Mucosa of descending colon (tissue), 3 donors: Measurements from ENCODE around the gene DAAM2. TPM values are rescaled to one million over a fixed set of nuclear protein-coding genes. Genes with fewer than 3 reads are reported as not detected.

Experiments
- ATAC-seq: fragments of 200-7000 bp; cut with Tn5 transposase; one replicate; pipeline ENCODE4 v1.9.1; 2020; ENCODE audit warnings: mild to moderate bottlenecking, moderate library complexity
- DNase-seq, 3 donors: peaks; one replicate each; pipeline ENCODE4 v3.0.0-alpha.2; 2020
- H3K36me3 ChIP-seq: fragments of 200-600 bp; one replicate; pipeline ENCODE4 v1.8.0; 2021; ENCODE audit warnings: low read depth, mild to moderate bottlenecking
- H3K4me1 ChIP-seq: fragments of 200-600 bp; one replicate; pipeline ENCODE4 v1.8.0; 2021; ENCODE audit warnings: low read depth, mild to moderate bottlenecking
- H3K4me3 ChIP-seq: fragments of 200-600 bp; one replicate; pipeline ENCODE4 v1.8.0; 2021; ENCODE audit warnings: mild to moderate bottlenecking
- H3K9me3 ChIP-seq: fragments of 200-600 bp; one replicate; pipeline ENCODE4 v1.8.0; 2021; ENCODE audit warnings: mild to moderate bottlenecking
- intact Hi-C, 2 donors: fragments of 100-400 bp; cut with DNase I in 1 of 2; cut with micrococcal nuclease in 1 of 2; formaldehyde crosslinking; loops; one replicate each; pipeline versions ENCODE4 v1.11.0 to v1.11.1; 2022; cut with DNase I, micrococcal nuclease
- total RNA-seq, 3 donors: library from RNA; stranded (reverse); fragmentation: NEBNext Ultra II Directional in 2 of 3; extraction: Animal tissue kit (Norgen Biotek cat#: 25700) in 2 of 3; gene quantifications; one replicate each; pipeline versions ENCODE4 v1.2.1 to v1.2.4, GENCODE V29; 2021 to 2023
- TF ChIP-seq, protein P1 (sequence below): fragments of 200-600 bp; IDR thresholded peaks from one replicate; pipeline ENCODE4 v1.8.0; 2022; ENCODE audit warnings: antibody characterized with exemption, mild to moderate bottlenecking
- donor health status: DM: no; HTN: no; CAD: no; lungs with moderate emphysema.
- donor health status: DM: no; HTN: no; CAD: no.
- donor health status: DM: no; HTN: yes; CAD: no.

The DAAM2 gene
- total RNA-seq, 3 donors from 2014 or later, result 6.1 to 27.8 (median 9.1) TPM

DNA sequence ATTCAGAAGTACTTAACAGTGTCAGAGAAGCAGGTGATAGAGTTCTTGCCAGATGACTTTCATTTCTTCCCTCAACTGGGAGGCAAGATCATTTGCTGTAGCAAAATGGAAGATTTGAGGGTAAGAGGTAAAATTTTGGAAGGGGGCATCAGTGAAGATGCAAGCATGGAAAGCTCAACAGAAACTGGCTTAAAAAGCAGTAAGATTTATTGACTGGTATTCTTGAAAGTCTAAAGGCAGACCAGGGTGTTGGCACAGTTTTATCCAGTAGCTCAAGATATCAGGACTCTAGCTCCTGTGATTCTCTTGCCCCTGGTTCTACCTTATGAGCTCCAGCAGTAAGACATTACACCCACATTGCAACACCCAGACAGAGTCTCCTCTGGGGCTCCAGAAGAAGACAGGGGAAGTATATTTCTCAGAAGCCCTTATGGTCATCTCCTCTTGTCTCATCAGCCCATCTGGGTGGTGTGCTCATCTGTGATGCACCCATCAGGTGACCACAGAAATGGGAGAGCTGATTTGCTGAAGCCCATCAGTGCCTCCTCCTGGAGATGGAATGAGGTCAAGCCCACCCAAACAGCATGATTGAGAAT is 158.0 kb downstream of the DAAM2 start:
- H3K4me3 ChIP-seq, result no peak overlapping the region
- intact Hi-C loops, result no loop called here
- no peaks in the 10 kb centered on the region for H3K36me3 ChIP-seq
- H3K4me1 ChIP-seq, result peaks cover 9% of the 10 kb centered on the region
- no peak for ATAC-seq
- H3K9me3 ChIP-seq, result no peaks in the 10 kb centered on the region
- no peak for DNase-seq
- TF ChIP-seq, protein P1, sequence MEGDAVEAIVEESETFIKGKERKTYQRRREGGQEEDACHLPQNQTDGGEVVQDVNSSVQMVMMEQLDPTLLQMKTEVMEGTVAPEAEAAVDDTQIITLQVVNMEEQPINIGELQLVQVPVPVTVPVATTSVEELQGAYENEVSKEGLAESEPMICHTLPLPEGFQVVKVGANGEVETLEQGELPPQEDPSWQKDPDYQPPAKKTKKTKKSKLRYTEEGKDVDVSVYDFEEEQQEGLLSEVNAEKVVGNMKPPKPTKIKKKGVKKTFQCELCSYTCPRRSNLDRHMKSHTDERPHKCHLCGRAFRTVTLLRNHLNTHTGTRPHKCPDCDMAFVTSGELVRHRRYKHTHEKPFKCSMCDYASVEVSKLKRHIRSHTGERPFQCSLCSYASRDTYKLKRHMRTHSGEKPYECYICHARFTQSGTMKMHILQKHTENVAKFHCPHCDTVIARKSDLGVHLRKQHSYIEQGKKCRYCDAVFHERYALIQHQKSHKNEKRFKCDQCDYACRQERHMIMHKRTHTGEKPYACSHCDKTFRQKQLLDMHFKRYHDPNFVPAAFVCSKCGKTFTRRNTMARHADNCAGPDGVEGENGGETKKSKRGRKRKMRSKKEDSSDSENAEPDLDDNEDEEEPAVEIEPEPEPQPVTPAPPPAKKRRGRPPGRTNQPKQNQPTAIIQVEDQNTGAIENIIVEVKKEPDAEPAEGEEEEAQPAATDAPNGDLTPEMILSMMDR, result no peak

DNA sequence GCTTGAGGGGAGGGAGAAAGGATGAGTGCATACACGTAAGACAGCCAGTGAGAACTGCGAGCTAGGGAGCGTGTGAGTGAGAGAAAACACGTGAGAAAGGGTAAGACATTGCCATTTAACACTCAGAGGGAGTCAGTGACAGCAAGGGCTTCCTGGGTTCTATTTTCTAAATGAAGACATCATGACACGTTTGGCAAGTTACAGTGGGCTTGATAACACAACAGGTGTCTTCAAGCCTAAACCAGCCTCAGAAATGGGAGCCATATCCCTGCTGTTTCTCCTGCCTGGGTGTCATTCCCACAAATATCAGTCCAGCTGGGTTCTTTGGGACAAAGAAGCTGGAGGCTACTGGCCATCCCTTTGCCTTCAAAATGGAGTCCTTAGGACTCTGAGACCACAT is 159.0 kb downstream of the DAAM2 start:
- no peak for DNase-seq
- intact Hi-C loops, result no loop called here
- H3K9me3 ChIP-seq, result no peaks in the 10 kb centered on the region
- H3K36me3 ChIP-seq, result no peaks in the 10 kb centered on the region
- no peak overlapping the region for H3K4me3 ChIP-seq
- H3K4me1 ChIP-seq, result peaks cover 7% of the 10 kb centered on the region
- TF ChIP-seq, protein P1, result no peak
- no peak for ATAC-seq

DNA sequence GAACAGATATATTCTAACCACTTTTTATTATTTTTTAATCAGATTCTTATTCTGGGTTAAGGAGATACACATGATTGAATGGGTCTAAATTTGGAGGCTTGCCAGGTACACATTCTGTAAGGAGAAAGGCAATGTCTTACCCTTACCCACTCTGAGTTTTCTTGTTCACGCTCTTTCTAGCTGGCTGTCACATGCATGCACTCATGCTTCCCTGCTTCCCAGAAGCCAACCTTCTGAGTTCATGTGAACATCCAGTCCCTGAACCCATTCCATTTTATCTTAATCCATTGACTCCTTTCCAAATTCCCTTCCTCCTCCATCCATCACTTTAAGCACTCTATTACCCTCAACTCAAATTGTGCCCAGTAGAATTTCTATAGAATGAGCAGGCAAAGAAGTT is 159.5 kb downstream of the DAAM2 start:
- Histone ChIP-seq H3K4me1 (peaks cover 4% of the 10 kb centered on the region), H3K9me3 (no peaks in the 10 kb centered on the region), H3K4me3 (no peak overlapping the region), H3K36me3 (no peaks in the 10 kb centered on the region)
- no peak for DNase-seq
- TF ChIP-seq, protein P1, result no peak
- intact Hi-C loops, result no loop called here
- no peak for ATAC-seq

DNA sequence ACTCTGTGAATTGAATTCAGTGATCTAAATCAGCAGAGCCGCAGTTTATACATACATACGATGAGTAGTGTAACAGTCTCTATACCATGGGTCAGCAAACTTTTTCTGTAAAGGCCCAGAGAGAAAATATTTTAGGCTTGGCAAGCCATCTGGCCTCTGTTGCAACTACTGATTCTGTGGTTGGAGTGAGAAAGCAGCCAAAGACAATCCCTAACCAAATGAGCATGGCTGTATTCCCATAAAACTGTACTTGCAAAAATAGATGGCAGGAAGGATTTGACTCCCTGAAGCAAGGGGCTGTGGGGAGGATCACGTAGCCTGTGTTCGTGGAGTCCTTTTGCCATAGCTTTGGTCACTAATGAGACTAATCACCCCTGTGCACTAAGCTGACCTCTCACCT is 160.0 kb downstream of the DAAM2 start:
- DNase-seq (no peak), ATAC-seq (no peak)
- H3K4me1 ChIP-seq, result peaks cover 4% of the 10 kb centered on the region
- no peak overlapping the region for H3K4me3 ChIP-seq
- no peaks in the 10 kb centered on the region for H3K36me3 ChIP-seq
- no peaks in the 10 kb centered on the region for H3K9me3 ChIP-seq
- intact Hi-C loops, result no loop called here
- TF ChIP-seq, protein P1, result no peak

DNA sequence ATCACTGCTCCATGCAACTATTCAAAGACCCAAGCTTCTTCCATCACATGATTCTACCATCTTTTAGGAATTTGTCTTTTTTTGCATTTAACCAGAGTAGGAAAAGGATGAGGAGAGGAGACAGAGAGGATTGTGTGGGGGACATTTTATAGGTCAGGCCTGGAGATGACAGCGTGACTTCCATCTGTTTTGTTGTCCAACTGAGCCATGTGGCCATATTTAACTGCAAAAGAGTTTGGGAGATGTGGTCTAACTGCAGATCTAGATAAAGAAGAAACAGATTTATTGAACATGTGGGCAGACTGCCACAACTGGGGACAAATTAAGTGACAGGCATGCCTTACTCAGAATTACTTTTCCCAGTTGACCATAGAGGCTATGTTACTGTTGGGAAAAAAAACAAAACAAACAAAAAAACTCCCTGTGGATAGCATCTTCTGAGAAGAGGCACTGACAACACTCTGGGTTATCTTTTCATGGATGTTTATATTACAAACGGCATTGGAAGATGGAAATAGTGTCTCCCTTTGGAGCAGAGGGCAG is 161.0 kb downstream of the DAAM2 start:
- intact Hi-C loops, result no loop called here
- Histone ChIP-seq H3K4me3 (no peak overlapping the region), H3K36me3 (no peaks in the 10 kb centered on the region), H3K4me1 (no peaks in the 10 kb centered on the region), H3K9me3 (no peaks in the 10 kb centered on the region)
- DNase-seq, result no peak
- TF ChIP-seq, protein P1, result no peak
- ATAC-seq, result no peak

Other genes with a start within 250 kb of the DAAM2 start
- under 1 TPM; 0.24 to 0.85 (median 0.52) TPM for gene KIF6, start 67.0 kb upstream of the DAAM2 start, total RNA-seq
- gene MOCS1, start 142.1 kb downstream of the DAAM2 start, total RNA-seq, result 10 to 100 TPM; 22.0 to 30.9 (median 22.3) TPM